A549 (cell line): Measurements from ENCODE around the gene TOP3B. TPM values are rescaled to one million over a fixed set of nuclear protein-coding genes. Genes with fewer than 3 reads are reported as not detected.
"Not testable (repeated sequence)": the region's sequence is repeated elsewhere in the genome, so short reads cannot be mapped to it uniquely, and the experiment has no call there.

Experiments
- ATAC-seq, 2 experiments: fragments of 200-7000 bp in 1 of 2; fragments of >200 bp in 1 of 2; cut with Nextera tagmentation in 1 of 2; cut with Tn5 transposase in 1 of 2; 3 replicates each; pipeline versions ENCODE4 v1.8.0 to v1.9.1; 2018 to 2020; ENCODE audit warnings: mild to moderate bottlenecking in 1 of 2, moderate library complexity in 1 of 2
- CTCF ChIA-PET: fragments of 300-600 bp; sonication (Branson Sonifier 250); formaldehyde crosslinking; extraction: SDS; loops from one replicate; lab custom pipeline; 2021; ENCODE audit warnings: antibody characterized with exemption, inconsistent platforms; lab: Yijun Ruan, JAX
- POLR2A ChIA-PET: fragments of 350-600 bp; formaldehyde crosslinking; extraction: SDS; loops from one replicate; lab custom pipeline; 2021; ENCODE audit warnings: antibody characterized with exemption, inconsistent platforms; lab: Yijun Ruan, JAX
- DNase-seq, 2 experiments: peaks; one replicate each; pipeline versions ENCODE4 v3.0.0 to v3.0.0-alpha.2; 2011 to 2016; ENCODE audit warnings: low read depth in 1 of 2, low spot score in 1 of 2
- FAIRE-seq: peaks from 2 replicates; lab custom pipeline; 2011; peaks lifted over from hg19 to GRCh38; lab: Jason Lieb, UNC
- H3K27ac ChIP-seq, 2 experiments: fragments of >200 bp; sonication (Bioruptor Twin); formaldehyde crosslinking; 3 replicates each; pipeline ENCODE4 v1.5.1; 2016 to 2017
- H3K4me1 ChIP-seq: fragments of >200 bp; sonication (Bioruptor Twin); formaldehyde crosslinking; 3 replicates; pipeline ENCODE4 v1.6.1; 2016
- H3K4me2 ChIP-seq: fragments of >200 bp; sonication (Bioruptor Twin); formaldehyde crosslinking; 3 replicates; pipeline ENCODE4 v1.6.1; 2016
- H3K4me3 ChIP-seq: fragments of >200 bp; sonication (Bioruptor Twin); formaldehyde crosslinking; 3 replicates; pipeline ENCODE4 v1.5.1; 2016
- H3K9me3 ChIP-seq: fragments of >200 bp; sonication (Bioruptor Twin); formaldehyde crosslinking; 3 replicates; pipeline ENCODE4 v1.6.1; 2016
- BHLHE40 ChIP-seq: IDR thresholded peaks from 2 replicates; pipeline ENCODE4 v1.6.1; 2012; ENCODE audit warnings: low read depth, low read length, inconsistent platforms
- CHD2 ChIP-seq: fragments of 150-350 bp; IDR thresholded peaks from 2 replicates; pipeline ENCODE4 v1.6.1; 2014; ENCODE audit warnings: low read length; ENCODE audit not compliant: partially characterized antibody
- FOSB ChIP-seq: fragments of 250-450 bp; sonication (Bioruptor Pico); IDR thresholded peaks from 2 replicates; pipeline ENCODE4 v1.5.0; 2020; ENCODE audit warnings: mild to moderate bottlenecking, moderate library complexity
- FOSL2 ChIP-seq, 2 experiments: fragments of 450-650 bp in 1 of 2; fragments of >200 bp in 1 of 2; sonication (Bioruptor Twin) in 1 of 2; formaldehyde crosslinking; IDR thresholded peaks; 2 replicates each; pipeline versions ENCODE4 v1.5.0 to v1.6.1; 2016 to 2020; ENCODE audit warnings: mild to moderate bottlenecking in 1 of 2, moderate library complexity in 1 of 2
- HOXA7 ChIP-seq: fragments of 250-450 bp; sonication (Bioruptor Pico); IDR thresholded peaks from 2 replicates; pipeline ENCODE4 v1.5.0; 2020; ENCODE audit warnings: mild to moderate bottlenecking, moderate library complexity
- JUN ChIP-seq, 2 experiments: fragments of >200 bp; sonication (Bioruptor Twin); formaldehyde crosslinking; IDR thresholded peaks; 2 replicates in 1 of 2; 3 replicates in 1 of 2; pipeline ENCODE4 v1.6.1; 2016 to 2017
- KDM5A ChIP-seq: fragments of 200-600 bp; sonication (generic); IDR thresholded peaks from 2 replicates; pipeline ENCODE4 v1.6.1; 2016; ENCODE audit warnings: antibody characterized with exemption, mild to moderate bottlenecking
- ZFP36 ChIP-seq: fragments of 450-650 bp; IDR thresholded peaks from 2 replicates; pipeline ENCODE4 v1.6.1; 2014; ENCODE audit warnings: borderline replicate concordance; ENCODE audit not compliant: partially characterized antibody
- WGBS: methylation state at CpG from one replicate; pipeline ENCODE4 v1.1.6; 2017; ENCODE audit errors: missing lambda C conversion rate; 5-methylcytosine and 5-hydroxymethylcytosine counted together
- polyA plus RNA-seq, 4 experiments: library from polyadenylated mRNA; depleted of rRNA in 3 of 4; stranded (reverse); fragments of >200 nt; fragmentation: RNase III in 1 of 4; extraction: RNeasy Plus Mini Kit Qiagen cat#74134 plus additional on column Dnase treatment in 1 of 4; gene quantifications; 2 replicates in 3 of 4; 3 replicates in 1 of 4; pipeline ENCODE4 v1.2.3, GENCODE V29; 2011 to 2017
- TF ChIP-seq, protein P1 (sequence below): fragments of 450-650 bp; IDR thresholded peaks from 2 replicates; pipeline ENCODE4 v1.6.1; 2014; ENCODE audit warnings: antibody characterized with exemption

The TOP3B gene
- polyA plus RNA-seq, 2 of the 4 experiments (the other 2 are of a cell fraction): 11.5 to 19.8 TPM

DNA sequence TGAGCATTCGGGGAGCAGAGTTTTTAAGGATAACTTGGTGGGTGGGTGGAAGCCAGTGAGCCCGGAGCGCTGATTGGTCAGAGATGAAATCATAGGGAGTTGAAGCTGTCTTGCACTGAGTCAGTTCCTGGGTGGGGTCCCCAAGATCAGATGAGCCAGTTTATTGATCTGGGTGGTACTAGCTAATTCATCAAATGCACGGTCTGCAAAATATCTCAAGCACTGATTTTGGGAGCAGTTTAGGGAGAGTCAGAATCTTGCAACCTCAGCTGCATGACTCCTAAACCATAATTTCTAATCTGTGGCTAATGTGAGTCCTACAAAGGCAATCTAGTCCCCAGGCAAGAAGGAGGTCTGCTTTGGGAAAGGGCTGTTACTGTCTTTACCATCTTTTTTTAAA, 72.2 kb downstream of the TOP3B start:
- H3K4me1 ChIP-seq, H3K4me3 ChIP-seq, FAIRE-seq, H3K9me3 ChIP-seq, POLR2A ChIA-PET, ATAC-seq, DNase-seq, CTCF ChIA-PET, H3K27ac ChIP-seq, H3K4me2 ChIP-seq: not testable (repeated sequence)
- WGBS: 83% methylated on average over 4 of the region's 4 CpGs

DNA sequence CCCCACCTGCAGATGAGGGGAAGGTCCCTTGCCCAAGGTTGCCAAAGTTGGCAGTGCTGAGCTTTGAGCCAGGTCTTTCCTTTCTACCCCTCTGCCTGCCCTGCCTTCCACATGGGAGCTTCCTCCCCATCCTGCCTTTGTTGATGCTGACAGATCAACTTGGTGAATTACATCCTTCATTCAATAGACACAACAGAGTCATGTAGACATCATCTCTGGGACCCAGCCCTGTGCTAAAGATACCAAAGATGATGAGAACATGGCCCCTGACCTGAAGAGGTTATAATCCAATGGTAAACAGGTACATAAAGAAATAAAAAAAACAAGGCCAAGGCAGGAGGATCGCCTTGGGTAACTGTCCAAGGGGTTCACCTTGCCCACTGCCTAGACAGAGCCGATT, 72.7 kb downstream of the TOP3B start:
- DNase-seq: no peak
- no peak for TF ChIP-seq JUN (IDR thresholded peaks at IDR 0.05)
- TF ChIP-seq BHLHE40: no peak
- TF ChIP-seq KDM5A: no peak
- no peak for TF ChIP-seq FOSL2 (IDR thresholded peaks at IDR 0.05)
- TF ChIP-seq FOSL2 (CRISPR knock-in tag; IDR thresholded peaks at IDR 0.05): no peak
- Histone ChIP-seq H3K4me3 (no peak overlapping the region), H3K9me3 (no peaks in the 10 kb centered on the region), H3K27ac (no peak overlapping the region), H3K4me2 (no peak overlapping the region), H3K4me1 (no peaks in the 10 kb centered on the region)
- CTCF ChIA-PET: no interaction called here
- FAIRE-seq: no peak
- POLR2A ChIA-PET: no interaction called here
- no peak for ATAC-seq
- 78% methylated on average over 2 of the region's 2 CpGs for WGBS

DNA sequence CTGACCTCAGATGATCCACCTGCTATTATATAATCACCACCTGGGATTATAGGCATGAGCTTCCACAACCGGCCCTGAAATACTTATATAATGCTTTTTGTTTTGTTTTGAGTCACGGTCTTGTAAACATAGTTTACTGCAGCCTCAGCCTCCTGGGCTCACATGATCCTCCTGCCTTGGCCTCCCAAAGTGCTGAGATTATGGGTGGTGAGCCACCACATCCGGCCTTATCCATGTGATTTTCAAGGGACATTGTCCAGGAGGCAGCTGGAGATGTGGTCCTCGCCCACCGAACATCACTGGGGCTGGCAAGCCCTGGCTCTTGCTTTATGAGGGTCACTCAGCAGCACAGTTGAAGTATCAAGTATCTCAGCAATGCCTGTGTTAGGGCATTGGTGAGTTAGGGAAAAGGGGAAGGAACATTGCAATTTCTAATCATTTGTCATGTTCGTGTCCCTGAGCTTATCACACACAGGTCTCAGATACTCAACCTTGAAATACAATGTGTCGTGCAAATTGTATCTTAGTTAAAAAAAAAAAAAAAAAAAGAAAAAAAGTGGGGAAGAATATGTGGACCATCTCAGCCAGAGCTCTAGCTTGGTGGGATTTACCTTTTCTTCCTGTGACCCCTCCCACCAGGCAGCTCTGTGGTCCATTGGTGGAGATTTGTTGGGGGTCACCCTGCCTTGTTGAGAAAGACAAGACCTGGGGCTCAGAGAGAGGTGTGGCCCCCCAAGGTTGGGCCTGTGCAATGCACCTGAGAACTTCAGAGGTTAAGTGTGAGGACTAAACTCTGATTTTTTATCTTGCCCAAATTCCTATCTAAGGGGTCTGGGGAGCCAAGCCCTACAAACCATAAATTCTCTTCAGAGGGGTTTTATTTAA, 74.7 kb downstream of the TOP3B start:
- ATAC-seq (no peak), DNase-seq (no peak), FAIRE-seq (no peak)
- Histone ChIP-seq H3K4me2 (no peak overlapping the region), H3K4me3 (no peak overlapping the region), H3K4me1 (no peaks in the 10 kb centered on the region), H3K9me3 (no peaks in the 10 kb centered on the region), H3K27ac (no peak overlapping the region)
- ChIA-PET POLR2A (no interaction called here), CTCF (interaction anchor here (0.6 to 2.5 kb wide), 3 partner anchors 10 to 62 kb away, joined by 3 to 8 read pairs (median 3); no protein-coding TSS in a partner anchor)
- no peak for TF ChIP-seq FOSB (CRISPR knock-in tag)
- TF ChIP-seq JUN (IDR thresholded peaks at IDR 0.05): no peak
- TF ChIP-seq ZFP36: no peak
- TF ChIP-seq HOXA7 (CRISPR knock-in tag): no peak
- TF ChIP-seq CHD2: no peak
- TF ChIP-seq, protein P1, sequence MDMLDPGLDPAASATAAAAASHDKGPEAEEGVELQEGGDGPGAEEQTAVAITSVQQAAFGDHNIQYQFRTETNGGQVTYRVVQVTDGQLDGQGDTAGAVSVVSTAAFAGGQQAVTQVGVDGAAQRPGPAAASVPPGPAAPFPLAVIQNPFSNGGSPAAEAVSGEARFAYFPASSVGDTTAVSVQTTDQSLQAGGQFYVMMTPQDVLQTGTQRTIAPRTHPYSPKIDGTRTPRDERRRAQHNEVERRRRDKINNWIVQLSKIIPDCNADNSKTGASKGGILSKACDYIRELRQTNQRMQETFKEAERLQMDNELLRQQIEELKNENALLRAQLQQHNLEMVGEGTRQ: no peak
- 85% methylated on average over 7 of the region's 7 CpGs for WGBS

Other genes starting within 250 kb of the TOP3B start
- 0.59 and 0.65 TPM in 2 replicates for gene YPEL1, start 247.0 kb downstream of the TOP3B start, polyA plus RNA-seq (2011; rRNA removed)
- 0.07 to 0.36 TPM (median 0.22 TPM) in 3 replicates for gene YPEL1, start 247.0 kb downstream of the TOP3B start, polyA plus RNA-seq (2017; fragmentation: RNase III; extraction: RNeasy Plus Mini Kit Qiagen cat#74134 plus additional on column Dnase treatment)
- gene MAPK1, start 115.1 kb downstream of the TOP3B start, polyA plus RNA-seq (2011; rRNA removed): 85.5 and 90.8 TPM in 2 replicates
- gene MAPK1, start 115.1 kb downstream of the TOP3B start, polyA plus RNA-seq (2017; fragmentation: RNase III; extraction: RNeasy Plus Mini Kit Qiagen cat#74134 plus additional on column Dnase treatment): 28.3 to 30.8 TPM (median 28.8 TPM) in 3 replicates
- 9.4 and 11.0 TPM in 2 replicates for gene PPM1F, start 29.9 kb downstream of the TOP3B start, polyA plus RNA-seq (2011; rRNA removed)
- gene PPM1F, start 29.9 kb downstream of the TOP3B start, polyA plus RNA-seq (2017; fragmentation: RNase III; extraction: RNeasy Plus Mini Kit Qiagen cat#74134 plus additional on column Dnase treatment): 14.2 to 14.6 TPM (median 14.3 TPM) in 3 replicates